Hippocampal formation (tissue), 2 donors: ENCODE measurements around the gene DOCK3.

Experiments
- DNase-seq, 2 donors: peaks; one replicate each; lab custom pipeline; 2025; lab: John Stamatoyannopoulos, UW

Gene DOCK3

GRCh38 chr3:51328206-51328605 is 653.5 kb downstream of the DOCK3 start:
- no peak for DNase-seq

GRCh38 chr3:51330046-51330445 is 655.3 kb downstream of the DOCK3 start:
- DNase-seq = no peak

GRCh38 chr3:51332156-51332555 is 657.4 kb downstream of the DOCK3 start:
- DNase-seq = no peak

GRCh38 chr3:51333021-51333420 is 658.3 kb downstream of the DOCK3 start:
- DNase-seq = no peak

- no peak for DNase-seq
Observed at GRCh38 chr3:51336261-51336660, 661.5 kb downstream of the DOCK3 start.

GRCh38 chr3:51337666-51338065 is 662.9 kb downstream of the DOCK3 start:
- no peak for DNase-seq

- no peak for DNase-seq
Observed at GRCh38 chr3:51338632-51339031, 663.9 kb downstream of the DOCK3 start.

- DNase-seq = peak in 1 of 2 donors; percentile 67
Observed at GRCh38 chr3:51340013-51340829, 665.5 kb downstream of the DOCK3 start.

- no peak for DNase-seq
Observed at GRCh38 chr3:51340989-51341636, 666.4 kb downstream of the DOCK3 start.

- DNase-seq = no peak
Observed at GRCh38 chr3:51343918-51344687, 669.4 kb downstream of the DOCK3 start.

GRCh38 chr3:51350751-51351150 is 676.0 kb downstream of the DOCK3 start:
- peak in 1 of 2 donors; percentile 35 for DNase-seq

- DNase-seq = no peak
Observed at GRCh38 chr3:51353131-51353530, 678.4 kb downstream of the DOCK3 start.

- no peak for DNase-seq
Observed at GRCh38 chr3:51353691-51354090, 679.0 kb downstream of the DOCK3 start.

- DNase-seq = no peak
Observed at GRCh38 chr3:51354172-51354571, 679.4 kb downstream of the DOCK3 start.

GRCh38 chr3:51354731-51355615 is 680.2 kb downstream of the DOCK3 start:
- DNase-seq = no peak

- no peak for DNase-seq
Observed at GRCh38 chr3:51355891-51356578, 681.3 kb downstream of the DOCK3 start.

GRCh38 chr3:51357856-51358255 is 683.1 kb downstream of the DOCK3 start:
- no peak for DNase-seq

GRCh38 chr3:51358981-51359380 is 684.3 kb downstream of the DOCK3 start:
- no peak for DNase-seq

GRCh38 chr3:51360806-51361205 is 686.1 kb downstream of the DOCK3 start:
- DNase-seq = no peak

GRCh38 chr3:51361746-51362145 is 687.0 kb downstream of the DOCK3 start:
- no peak for DNase-seq

GRCh38 chr3:51362476-51362875 is 687.7 kb downstream of the DOCK3 start:
- DNase-seq = no peak
